ENCODE data around the gene SPO11. TPM values are rescaled to one million over a fixed set of nuclear protein-coding genes. Genes with fewer than 3 reads are reported as not detected.

Gene SPO11, protein sequence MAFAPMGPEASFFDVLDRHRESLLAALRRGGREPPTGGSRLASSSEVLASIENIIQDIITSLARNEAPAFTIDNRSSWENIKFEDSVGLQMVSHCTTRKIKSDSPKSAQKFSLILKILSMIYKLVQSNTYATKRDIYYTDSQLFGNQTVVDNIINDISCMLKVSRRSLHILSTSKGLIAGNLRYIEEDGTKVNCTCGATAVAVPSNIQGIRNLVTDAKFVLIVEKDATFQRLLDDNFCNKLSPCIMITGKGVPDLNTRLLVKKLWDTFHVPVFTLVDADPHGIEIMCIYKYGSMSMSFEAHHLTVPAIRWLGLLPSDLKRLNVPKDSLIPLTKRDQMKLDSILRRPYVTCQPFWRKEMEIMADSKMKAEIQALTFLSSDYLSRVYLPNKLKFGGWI
- not detected in 2 replicates for total RNA-seq

DNA sequence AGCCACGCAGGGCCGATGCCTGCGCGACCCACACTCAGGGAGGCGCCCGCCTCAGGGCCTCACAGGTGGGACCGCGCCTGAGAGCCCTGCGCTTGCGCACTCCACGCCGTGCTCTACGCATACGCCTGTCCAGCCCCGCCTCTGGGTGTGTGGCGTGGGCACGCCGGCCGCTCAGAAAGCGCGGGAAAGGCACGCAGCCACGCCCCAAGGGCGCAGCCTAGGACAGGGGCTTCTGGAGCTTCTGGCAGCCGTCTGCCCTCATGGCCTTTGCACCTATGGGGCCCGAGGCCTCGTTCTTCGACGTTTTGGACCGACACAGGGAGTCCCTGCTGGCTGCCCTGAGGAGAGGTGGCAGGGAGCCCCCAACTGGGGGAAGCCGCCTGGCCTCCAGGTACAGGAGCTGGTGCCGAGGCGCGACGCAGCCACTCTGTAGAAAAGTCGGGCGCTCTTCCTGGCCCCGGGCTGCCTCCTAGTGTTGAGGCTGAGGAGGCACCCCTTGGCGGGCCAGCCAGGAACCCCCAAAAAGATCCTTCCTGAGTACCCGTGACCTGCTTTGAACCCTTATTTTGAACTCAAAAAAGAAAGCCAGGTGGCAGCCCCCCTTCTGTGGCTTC lies at the start of gene SPO11:
Gene SPO11 (plus strand): TSS at position 196 of the 614 bp plus-strand sequence. CDS start 65 bp downstream, at position 261.

DNA sequence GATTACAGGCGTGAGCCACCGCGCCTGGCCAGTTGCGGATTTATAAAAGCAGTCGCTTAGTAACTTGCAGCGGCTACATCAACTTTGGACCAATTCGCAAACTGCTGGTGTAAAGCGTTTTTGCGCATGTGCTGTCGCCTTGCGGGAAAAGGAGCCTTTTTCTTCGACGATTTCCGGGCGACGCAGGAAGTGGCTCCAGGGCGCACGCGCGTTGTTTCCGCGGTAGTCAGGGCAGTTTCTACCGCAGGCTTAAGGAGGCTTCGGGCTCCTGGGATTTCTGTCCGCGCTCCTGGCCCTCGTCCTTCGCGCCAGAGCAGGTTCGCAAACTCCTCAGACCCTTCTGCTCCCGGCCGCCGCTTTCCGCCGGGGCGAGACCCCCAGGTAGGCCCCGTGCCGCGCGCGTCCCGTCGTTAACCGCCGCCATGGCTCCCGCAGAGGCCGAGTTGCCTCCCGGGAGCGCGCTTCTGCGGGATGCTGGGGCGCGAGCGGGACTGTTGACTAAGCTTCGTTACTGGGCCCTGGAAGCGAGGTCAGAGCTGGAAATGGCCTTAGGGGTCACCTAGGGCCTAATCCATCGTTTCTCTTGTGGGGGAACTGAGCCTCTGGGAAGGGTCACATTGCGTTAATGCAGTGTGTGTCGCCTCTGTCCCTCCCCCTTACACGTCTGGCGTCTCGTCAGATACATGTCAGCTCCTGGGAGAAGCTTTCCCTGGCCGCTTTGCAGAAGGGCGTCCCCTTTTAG lies 21.6 kb downstream of the SPO11 start, which contains the start of gene RAE1:
Gene RAE1 (plus strand): TSS at position 214 of the 742 bp plus-strand sequence. CDS start 2,784 bp downstream, outside the sequence.

DNA sequence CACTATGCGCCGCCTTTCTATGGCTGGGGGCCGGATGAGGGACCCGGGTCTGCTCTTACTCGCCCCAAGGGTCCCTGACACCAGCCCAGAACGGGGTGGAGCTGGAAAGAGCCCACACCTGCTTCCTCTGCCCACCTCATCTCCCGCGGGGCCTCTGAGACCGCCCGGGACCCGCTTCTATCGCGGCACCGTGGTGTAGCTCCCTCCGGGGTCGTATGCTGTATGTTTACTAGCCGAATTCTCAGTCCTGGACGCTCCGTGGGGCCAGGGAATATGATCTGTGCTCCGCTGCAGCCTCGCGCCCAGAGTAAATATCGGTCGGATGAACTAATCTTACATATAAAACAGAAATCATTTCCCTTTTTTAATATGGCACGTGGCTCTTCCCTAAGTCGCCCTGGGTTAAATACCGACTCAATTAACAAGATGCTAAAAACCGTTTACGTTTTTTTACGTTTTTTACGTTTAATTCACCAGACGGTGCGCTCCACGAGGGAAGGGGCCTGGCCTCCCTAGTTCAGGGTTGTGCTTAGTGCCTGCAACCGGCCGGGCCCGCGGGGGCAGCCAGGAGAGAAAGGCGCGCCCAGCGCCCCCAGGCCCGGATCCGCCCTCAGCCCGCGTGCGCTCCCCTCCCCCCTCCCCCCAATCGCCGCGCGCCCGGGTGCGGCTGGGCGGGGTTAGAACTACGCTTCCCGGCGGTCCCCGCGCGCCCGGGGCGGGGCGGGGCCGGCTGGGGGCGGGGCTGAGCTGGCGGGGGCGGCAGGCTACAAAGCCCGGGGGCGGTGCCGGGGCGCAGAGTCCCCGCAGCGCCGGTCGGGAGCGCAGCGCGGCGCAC lies 61.2 kb downstream of the SPO11 start, which contains the start of gene RBM38:
Gene RBM38 (plus strand): TSS at position 793 of the 835 bp plus-strand sequence. CDS start 186 bp downstream, outside the sequence.

Other genes starting within 250 kb of the SPO11 start
- gene BMP7, start 63.2 kb upstream of the SPO11 start, total RNA-seq: not detected in 2 replicates
- 20.6 and 29.1 TPM in 2 replicates for gene RAE1, start 21.5 kb downstream of the SPO11 start, total RNA-seq
- gene RBM38, start 61.6 kb downstream of the SPO11 start, total RNA-seq: 4.5 and 8.2 TPM in 2 replicates
- under 0.01 TPM in 1 of 2 replicates, not detected in the other for gene CTCFL, start 195.3 kb downstream of the SPO11 start, total RNA-seq
- not detected in 2 replicates for gene PCK1, start 231.3 kb downstream of the SPO11 start, total RNA-seq